Neural cell (in vitro differentiated cells): ENCODE results near the gene CENPW. TPM values are rescaled to one million over a fixed set of nuclear protein-coding genes. Genes with fewer than 3 reads are reported as not detected.

Experiments used
- H2AFZ ChIP-seq: fragments of 200-600, 300-800 bp; sonication (generic), shearing (Covaris generic); 2 replicates; pipeline ENCODE4 v1.6.0; 2014; ENCODE audit warnings: low read depth, mild to moderate bottlenecking, antibody characterized with exemption, low read length, moderate library complexity
- H3F3A ChIP-seq: fragments of 200-600 bp; shearing (Covaris generic); 2 replicates; pipeline ENCODE4 v1.6.1; 2016; ENCODE audit warnings: mild to moderate bottlenecking, moderate library complexity, mixed read lengths, antibody characterized with exemption, low read length; ENCODE audit not compliant: insufficient read depth, poor library complexity, severe bottlenecking
- H3K27ac ChIP-seq: fragments of 200-600, 300-800 bp; sonication (generic), shearing (Covaris generic); 2 replicates; pipeline ENCODE4 v1.5.1; 2014; ENCODE audit warnings: mild to moderate bottlenecking, low read length, moderate library complexity
- H3K27me3 ChIP-seq: fragments of 300-800, 200-600 bp; sonication (generic), shearing (Covaris generic); 2 replicates; pipeline ENCODE4 v1.6.0; 2014; ENCODE audit warnings: mild to moderate bottlenecking, low read depth, low read length, moderate library complexity; ENCODE audit not compliant: insufficient read depth
- H3K36me3 ChIP-seq: fragments of 300-800, 200-600 bp; sonication (generic), shearing (Covaris generic); 2 replicates; pipeline ENCODE4 v1.5.1; 2014; ENCODE audit warnings: mild to moderate bottlenecking, antibody characterized with exemption, low read length, moderate library complexity; ENCODE audit not compliant: insufficient read depth
- H3K4me2 ChIP-seq: fragments of 300-800, 200-600 bp; sonication (generic), shearing (Covaris generic); 2 replicates; pipeline ENCODE4 v1.6.0; 2014; ENCODE audit warnings: mild to moderate bottlenecking, low read length
- H3K4me3 ChIP-seq: fragments of 300-800, 200-600 bp; sonication (generic), shearing (Covaris generic); 2 replicates; pipeline ENCODE4 v1.5.1; 2014; ENCODE audit warnings: mild to moderate bottlenecking, low read length, moderate library complexity
- H3K79me2 ChIP-seq: fragments of 200-600 bp; shearing (Covaris generic); replicated peaks from 2 replicates; pipeline ENCODE4 v1.6.0; 2014; ENCODE audit warnings: mild to moderate bottlenecking, low read length, moderate library complexity; ENCODE audit not compliant: insufficient read depth
- H3K9ac ChIP-seq: fragments of 300-800, 200-600 bp; sonication (generic), shearing (Covaris generic); 2 replicates; pipeline ENCODE4 v1.6.1; 2016; ENCODE audit warnings: mild to moderate bottlenecking, low read length, mixed read lengths
- H3K9me2 ChIP-seq: fragments of 200-600 bp; shearing (Covaris generic); 2 replicates; pipeline ENCODE4 v1.6.1; 2016; ENCODE audit warnings: mild to moderate bottlenecking, low read length, mixed read lengths; ENCODE audit not compliant: insufficient read depth
- H3K9me3 ChIP-seq: fragments of 200-600, 300-800 bp; sonication (generic), shearing (Covaris generic); 2 replicates; pipeline ENCODE4 v1.6.1; 2016; ENCODE audit warnings: mild to moderate bottlenecking, mixed run types, low read length, moderate library complexity, mixed read lengths
- H4K20me1 ChIP-seq: fragments of 200-600 bp; shearing (Covaris generic); 2 replicates; pipeline ENCODE4 v1.6.1; 2016; ENCODE audit warnings: mild to moderate bottlenecking, mixed run types; ENCODE audit not compliant: insufficient read depth
- CTCF ChIP-seq: fragments of 450-650 bp; IDR thresholded peaks from 2 replicates; pipeline ENCODE4 v1.5.1; 2014; ENCODE audit warnings: antibody characterized with exemption, mild to moderate bottlenecking, moderate library complexity; ENCODE audit not compliant: poor library complexity, severe bottlenecking
- EP300 ChIP-seq: fragments of 450-650 bp; conservative IDR thresholded peaks from 2 replicates; pipeline ENCODE4 v1.6.1; 2014; ENCODE audit warnings: antibody characterized with exemption, mild to moderate bottlenecking, moderate library complexity; ENCODE audit not compliant: poor library complexity, severe bottlenecking
- EZH2 ChIP-seq: fragments of 200-600, 300-800 bp; shearing (Covaris generic), sonication (generic); IDR thresholded peaks from 2 replicates; pipeline ENCODE4 v1.6.1; 2014; ENCODE audit warnings: antibody characterized with exemption, low read length, borderline replicate concordance, mild to moderate bottlenecking; ENCODE audit not compliant: insufficient read depth, poor library complexity, severe bottlenecking
- MXI1 ChIP-seq: fragments of 450-650 bp; conservative IDR thresholded peaks from 2 replicates; pipeline ENCODE4 v1.6.1; 2014; ENCODE audit warnings: antibody characterized with exemption, mild to moderate bottlenecking; ENCODE audit not compliant: poor library complexity, severe bottlenecking
- POLR2AphosphoS5 ChIP-seq: IDR thresholded peaks from 2 replicates; pipeline ENCODE4 v1.6.1; 2012
- RAD21 ChIP-seq: fragments of 450-650 bp; conservative IDR thresholded peaks from 2 replicates; pipeline ENCODE4 v1.6.1; 2014; ENCODE audit warnings: antibody characterized with exemption, mild to moderate bottlenecking, moderate library complexity
- REST ChIP-seq: IDR thresholded peaks from 2 replicates; pipeline ENCODE4 v1.6.1; 2012; ENCODE audit warnings: borderline replicate concordance
- SMC3 ChIP-seq: fragments of 450-650 bp; conservative IDR thresholded peaks from 2 replicates; pipeline ENCODE4 v1.6.1; 2014; ENCODE audit warnings: antibody characterized with exemption, mild to moderate bottlenecking, moderate library complexity; ENCODE audit not compliant: poor library complexity
- TAF1 ChIP-seq: IDR thresholded peaks from 2 replicates; pipeline ENCODE4 v1.6.1; 2012; ENCODE audit warnings: low read depth
- polyA minus RNA-seq: library from RNA; depleted of rRNA, polyadenylated mRNA; stranded (reverse); fragments of >200 nt; gene quantifications from 2 replicates; pipeline ENCODE4 v1.2.3, GENCODE V29; 2014
- polyA plus RNA-seq: library from polyadenylated mRNA; depleted of rRNA; stranded (reverse); fragments of >200 nt; gene quantifications from 2 replicates; pipeline ENCODE4 v1.2.3, GENCODE V29; 2014

Gene CENPW
- polyA plus RNA-seq = 1.3 TPM in 1 of 2 replicates, not detected in the other
- 1.7 and 2.9 TPM in 2 replicates for polyA minus RNA-seq

- Histone ChIP-seq H3K27ac (no peak within 1 kb of the TSS), H3K4me2 (peak within 1 kb of the TSS; percentile 80), H3F3A (no peaks in the 10 kb centered on the region), H3K4me3 (peak within 1 kb of the TSS; percentile 70), H2AFZ (peak within 1 kb of the TSS; percentile 81), H3K27me3 (no peaks in the 10 kb centered on the region), H3K9me2 (no peaks in the 10 kb centered on the region), H3K9ac (peak within 1 kb of the TSS; percentile 13), H3K9me3 (no peaks in the 10 kb centered on the region), H4K20me1 (no peaks in the 10 kb centered on the region), H3K36me3 (no peaks in the 10 kb centered on the region), H3K79me2 (peaks cover 5% of the 10 kb centered on the region)
- TF ChIP-seq CTCF (peak; percentile 7), POLR2AphosphoS5 (peak; percentile 75), RAD21 (peak; percentile 42), EP300 (no peak), EZH2 (no peak), MXI1 (peak; percentile 98), SMC3 (peak; percentile 51), REST (no peak)
Measured at GRCh38 chr6:126339796-126340609, at the start of gene CENPW. TSS of gene CENPW (plus strand) at chr6:126340115. CDS start at chr6:126340274, 159 bp downstream.

- Histone ChIP-seq H3K79me2 (no peaks in the 10 kb centered on the region), H3K4me2 (no peak overlapping the region), H3K27me3 (no peaks in the 10 kb centered on the region), H2AFZ (no peak overlapping the region), H3K4me3 (no peak overlapping the region), H4K20me1 (no peaks in the 10 kb centered on the region), H3K9me3 (no peaks in the 10 kb centered on the region), H3K27ac (no peak overlapping the region), H3F3A (no peaks in the 10 kb centered on the region), H3K36me3 (no peaks in the 10 kb centered on the region), H3K9ac (no peak overlapping the region), H3K9me2 (no peaks in the 10 kb centered on the region)
- TF ChIP-seq CTCF = no peak
- no peak for TF ChIP-seq EZH2
- TF ChIP-seq EP300 = no peak
- no peak for TF ChIP-seq TAF1
- TF ChIP-seq POLR2AphosphoS5 = no peak
- no peak for TF ChIP-seq RAD21
- TF ChIP-seq REST = no peak
- no peak for TF ChIP-seq MXI1
- TF ChIP-seq SMC3 = no peak
Measured at GRCh38 chr6:126293891-126294524, 45.9 kb upstream of the CENPW start.
